Thoracic aorta (tissue), 2 donors: Measurements from ENCODE around the gene TWIST1. TPM values are rescaled to one million over a fixed set of nuclear protein-coding genes. Genes with fewer than 3 reads are reported as not detected.

Experiments
- ATAC-seq: fragments of 150-250 bp; one replicate; pipeline ENCODE4 v1.8.0; 2017; ENCODE audit warnings: low read depth; ENCODE audit not compliant: insufficient number of reproducible peaks, low FRiP score
- DNase-seq: peaks from one replicate; pipeline ENCODE4 v3.0.0-alpha.2; 2020; ENCODE audit warnings: low spot score
- H3K27ac ChIP-seq, 2 donors: fragments of 200-600 bp; sonication (generic); 1 replicate in 1 of 2; 2 replicates in 1 of 2; pipeline ENCODE4 v1.5.1; 2016; ENCODE audit warnings: mild to moderate bottlenecking in 2 of 2, moderate library complexity in 2 of 2
- H3K27me3 ChIP-seq: fragments of 200-600 bp; sonication (generic); replicated peaks from 2 replicates; pipeline ENCODE4 v1.6.0; 2016; ENCODE audit warnings: mild to moderate bottlenecking; ENCODE audit not compliant: insufficient read depth
- H3K36me3 ChIP-seq: fragments of 200-600 bp; sonication (generic); one replicate; pipeline ENCODE4 v1.5.1; 2016
- H3K4me1 ChIP-seq, 2 donors: fragments of 200-600 bp; sonication (generic); 1 replicate in 1 of 2; 2 replicates in 1 of 2; pipeline versions ENCODE4 v1.5.1 to v1.6.0; 2016; ENCODE audit warnings: low read depth in 2 of 2, mild to moderate bottlenecking in 1 of 2; ENCODE audit not compliant: control insufficient read depth in 1 of 2
- H3K4me3 ChIP-seq: fragments of 200-600 bp; sonication (generic); 2 replicates; pipeline ENCODE4 v1.5.1; 2016; ENCODE audit warnings: mild to moderate bottlenecking
- H3K9me3 ChIP-seq: fragments of 200-600 bp; sonication (generic); 2 replicates; pipeline ENCODE4 v1.5.1; 2016
- CTCF ChIP-seq: fragments of 200-600 bp; sonication (generic); IDR thresholded peaks from one replicate; pipeline ENCODE4 v1.5.1; 2019; ENCODE audit warnings: antibody characterized with exemption
- total RNA-seq, 2 donors: library from RNA; depleted of rRNA; stranded (reverse); fragments of >200 nt; gene quantifications; one replicate each; pipeline versions ENCODE4 v1.1.0 to v1.2.3, GENCODE V29; 2016

Gene TWIST1
- total RNA-seq, 2 donors from 2014 or later, result 14.2 to 26.0 TPM

GRCh38 chr7:19111474-19112273, 5.8 kb downstream of the TWIST1 start:
- TF ChIP-seq CTCF, result no peak
- Histone ChIP-seq H3K27ac (peak overlapping the region; percentile 48 to 59), H3K36me3 (no peaks in the 10 kb centered on the region), H3K27me3 (no peaks in the 10 kb centered on the region), H3K4me3 (peak overlapping the region; percentile 73), H3K9me3 (no peaks in the 10 kb centered on the region), H3K4me1 (peaks cover 14 to 38% of the 10 kb centered on the region in 2 donors)
- DNase-seq (no peak), ATAC-seq (no peak)

- no peaks in the 10 kb centered on the region for H3K27me3 ChIP-seq
- H3K9me3 ChIP-seq, result no peaks in the 10 kb centered on the region
- DNase-seq (no peak), ATAC-seq (no peak)
- H3K27ac ChIP-seq, result peak overlapping the region in 1 of 2 donors; percentile 48
- TF ChIP-seq CTCF, result no peak
- H3K4me3 ChIP-seq, result peak overlapping the region; percentile 73
- H3K4me1 ChIP-seq, result peaks cover 17 to 38% of the 10 kb centered on the region in 2 donors
- no peaks in the 10 kb centered on the region for H3K36me3 ChIP-seq
Measured at GRCh38 chr7:19110776-19111175, 6.7 kb downstream of the TWIST1 start.

GRCh38 chr7:19110026-19110730, 7.3 kb downstream of the TWIST1 start:
- TF ChIP-seq CTCF, result no peak
- H3K27ac ChIP-seq, result no peak overlapping the region
- H3K4me1 ChIP-seq, result peaks cover 17 to 37% of the 10 kb centered on the region in 2 donors
- H3K36me3 ChIP-seq, result no peaks in the 10 kb centered on the region
- no peaks in the 10 kb centered on the region for H3K9me3 ChIP-seq
- DNase-seq (no peak), ATAC-seq (no peak)
- H3K4me3 ChIP-seq, result no peak overlapping the region
- no peaks in the 10 kb centered on the region for H3K27me3 ChIP-seq

- Histone ChIP-seq H3K27me3 (no peaks in the 10 kb centered on the region), H3K27ac (peak overlapping the region; percentile 16 to 70), H3K9me3 (no peaks in the 10 kb centered on the region), H3K36me3 (no peaks in the 10 kb centered on the region), H3K4me1 (peaks cover 13 to 28% of the 10 kb centered on the region in 2 donors), H3K4me3 (peak overlapping the region; percentile 76)
- DNase-seq (no peak), ATAC-seq (no peak)
- no peak for TF ChIP-seq CTCF
Measured at GRCh38 chr7:19109000-19109946, 8.2 kb downstream of the TWIST1 start.
